GM19239 (cell line): ENCODE results near the gene ZNF683.

Source experiments
- DNase-seq: peaks from one replicate; pipeline ENCODE4 v3.0.0; 2011; ENCODE audit warnings: low spot score; ENCODE audit not compliant: insufficient read length
- FAIRE-seq: peaks from 2 replicates; lab custom pipeline; 2011; peaks lifted over from hg19 to GRCh38; lab: Jason Lieb, UNC

The ZNF683 gene

DNA sequence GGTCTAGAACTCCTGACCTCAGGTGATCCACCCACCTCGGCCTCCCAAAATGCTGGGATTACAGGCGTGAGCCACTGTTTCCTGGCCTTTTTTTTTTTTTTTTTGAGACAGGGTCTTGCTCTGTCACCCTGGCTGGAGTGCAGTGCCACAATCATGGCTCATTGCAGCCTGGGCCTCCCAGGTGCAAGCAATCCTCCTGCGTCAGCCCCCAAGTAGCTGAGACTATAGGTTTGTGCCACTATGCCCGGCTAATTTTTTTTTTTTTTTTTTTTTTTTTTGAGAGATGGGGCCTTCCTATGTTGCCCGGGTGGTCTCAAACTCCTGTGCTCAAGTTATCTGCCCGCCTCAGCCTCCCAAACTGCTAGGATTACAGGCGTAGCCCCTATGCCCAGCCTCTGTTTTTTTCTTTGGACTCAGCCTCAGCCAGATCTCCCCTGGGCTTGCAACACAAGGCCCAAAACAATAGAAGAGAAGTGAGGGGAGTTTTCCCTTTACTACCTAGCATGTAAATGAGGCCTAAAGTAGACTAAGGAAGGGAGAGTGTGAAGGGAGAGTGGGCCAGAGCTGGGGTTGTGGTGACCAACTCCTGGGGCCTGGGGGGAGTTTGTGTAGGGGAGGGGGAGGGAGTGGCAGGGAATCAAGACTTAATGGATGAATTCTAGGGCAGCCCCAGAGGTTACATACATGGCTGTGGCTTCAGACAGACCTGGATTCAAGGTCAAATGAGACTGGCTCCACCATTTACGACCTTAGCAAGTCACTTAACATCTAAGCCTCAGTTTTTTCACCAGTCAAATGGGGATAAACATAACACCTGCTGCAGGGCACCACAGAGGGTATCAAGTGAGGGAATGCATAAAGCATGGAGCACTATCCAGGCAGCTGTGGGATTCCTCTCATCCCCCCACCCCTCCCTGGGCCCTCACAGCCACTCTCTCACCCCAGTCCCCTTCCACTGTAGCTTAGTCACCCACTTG lies 56.4 kb downstream of the ZNF683 start:
- DNase-seq (no peak), FAIRE-seq (peak; percentile 81)

DNA sequence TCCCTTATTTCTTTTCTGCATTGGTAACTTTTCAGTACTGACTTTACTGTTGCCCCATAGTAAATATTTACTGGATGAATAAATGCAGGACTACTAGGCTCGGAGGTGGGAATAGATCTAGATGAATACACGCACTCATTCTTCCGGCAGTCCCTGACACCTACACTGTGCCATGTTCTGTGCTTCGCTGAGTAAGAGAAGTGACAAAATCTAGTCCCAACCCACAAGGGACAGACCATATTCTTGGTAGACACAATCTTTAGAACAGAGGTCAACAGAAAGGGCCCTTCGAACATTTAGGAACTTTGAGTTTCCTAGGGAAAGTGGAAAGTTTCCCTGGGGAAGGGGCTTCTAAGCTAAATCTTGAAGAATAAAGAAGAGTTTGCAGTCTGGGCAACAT lies 58.0 kb downstream of the ZNF683 start:
- no peak for DNase-seq
- peak; percentile 65 for FAIRE-seq
